ENCODE data around the gene KLRC1.
"Not testable (repeated sequence)": the region's sequence is repeated elsewhere in the genome, so short reads cannot be mapped to it uniquely, and the experiment has no call there.

The KLRC1 gene

GRCh38 chr12:10469701-10470100 lies 16.5 kb upstream of the KLRC1 start:
- no peak for TF ChIP-seq CTCF (conservative IDR thresholded peaks at IDR 0.05; ENCODE audit: low read depth)
- DNase-seq (ENCODE audit: low spot score): no peak
- no peak overlapping the region for H3K27ac ChIP-seq
- ChIA-PET CTCF (no interaction called here), POLR2A (ENCODE audit: low non-redundant PET) (no interaction called here)

GRCh38 chr12:10466311-10466710 lies 13.1 kb upstream of the KLRC1 start:
- no peak for DNase-seq (ENCODE audit: low spot score)
- H3K27ac ChIP-seq: no peak overlapping the region
- POLR2A ChIA-PET (ENCODE audit: low non-redundant PET): no interaction called here
- no peak for TF ChIP-seq CTCF (conservative IDR thresholded peaks at IDR 0.05; ENCODE audit: low read depth)
- CTCF ChIA-PET: no interaction called here

GRCh38 chr12:10457760-10458159 lies 4.6 kb upstream of the KLRC1 start:
- CTCF ChIA-PET: no interaction called here
- H3K27ac ChIP-seq: no peak overlapping the region
- TF ChIP-seq CTCF (conservative IDR thresholded peaks at IDR 0.05; ENCODE audit: low read depth): no peak
- DNase-seq (ENCODE audit: low spot score): no peak
- POLR2A ChIA-PET (ENCODE audit: low non-redundant PET): no interaction called here

- no peak overlapping the region for H3K27ac ChIP-seq
- no peak for DNase-seq (ENCODE audit: low spot score)
- POLR2A ChIA-PET (ENCODE audit: low non-redundant PET): no interaction called here
- CTCF ChIA-PET: no interaction called here
- no peak for TF ChIP-seq CTCF (conservative IDR thresholded peaks at IDR 0.05; ENCODE audit: low read depth)
These were observed 3.7 kb upstream of the KLRC1 start for GRCh38 chr12:10456856-10457255.

GRCh38 chr12:10455766-10456165 lies 2.6 kb upstream of the KLRC1 start:
- DNase-seq (ENCODE audit: low spot score): no peak
- no peak for TF ChIP-seq CTCF (conservative IDR thresholded peaks at IDR 0.05; ENCODE audit: low read depth)
- CTCF ChIA-PET: no interaction called here
- no peak overlapping the region for H3K27ac ChIP-seq
- POLR2A ChIA-PET (ENCODE audit: low non-redundant PET): no interaction called here

- TF ChIP-seq CTCF (conservative IDR thresholded peaks at IDR 0.05; ENCODE audit: low read depth): no peak
- CTCF ChIA-PET: no interaction called here
- POLR2A ChIA-PET (ENCODE audit: low non-redundant PET): no interaction called here
- no peak overlapping the region for H3K27ac ChIP-seq
- no peak for DNase-seq (ENCODE audit: low spot score)
These were observed 1.4 kb upstream of the KLRC1 start for GRCh38 chr12:10454531-10454930.

GRCh38 chr12:10448236-10448635 lies 4.9 kb downstream of the KLRC1 start:
- ChIA-PET POLR2A (ENCODE audit: low non-redundant PET) (no interaction called here), CTCF (no interaction called here)
- no peak overlapping the region for H3K27ac ChIP-seq
- TF ChIP-seq CTCF (conservative IDR thresholded peaks at IDR 0.05; ENCODE audit: low read depth): no peak
- DNase-seq (ENCODE audit: low spot score): no peak

- DNase-seq (ENCODE audit: low spot score); H3K27ac ChIP-seq; CTCF ChIA-PET; POLR2A ChIA-PET (ENCODE audit: low non-redundant PET): not testable (repeated sequence)
These were observed 7.1 kb downstream of the KLRC1 start for GRCh38 chr12:10446052-10446451.

GRCh38 chr12:10441144-10441543 lies 12.0 kb downstream of the KLRC1 start:
- H3K27ac ChIP-seq; DNase-seq (ENCODE audit: low spot score); POLR2A ChIA-PET (ENCODE audit: low non-redundant PET); CTCF ChIA-PET: not testable (repeated sequence)

- POLR2A ChIA-PET (ENCODE audit: low non-redundant PET); CTCF ChIA-PET; DNase-seq (ENCODE audit: low spot score); H3K27ac ChIP-seq: not testable (repeated sequence)
These were observed 13.4 kb downstream of the KLRC1 start for GRCh38 chr12:10439608-10440274.

Measured in RWPE1 (cell line).